Activated naive CD4-positive, alpha-beta T cell treated with anti-CD3 and anti-CD28 coated beads for 36 hours (primary cell): ENCODE measurements around the gene COQ5. TPM values are rescaled to one million over a fixed set of nuclear protein-coding genes. Genes with fewer than 3 reads are reported as not detected.
A peak's percentile ranks its signal among the peaks of the same experiment; 100 is the strongest.
"Not testable (repeated sequence)": the region's sequence is repeated elsewhere in the genome, so short reads cannot be mapped to it uniquely, and the experiment has no call there.

Source experiments
- CTCF ChIA-PET: fragments of 350-600 bp; sonication (Branson Sonifier 250); formaldehyde crosslinking; loops from one replicate; lab custom pipeline; 2021; ENCODE audit warnings: antibody characterized with exemption; lab: Charles Lee
- DNase-seq: peaks from one replicate; pipeline ENCODE4 v3.0.0-alpha.2; 2020
- H3K27ac Mint-ChIP-seq: one replicate; pipeline ENCODE4 v1.8.0; 2021; ENCODE audit warnings: mild to moderate bottlenecking, mixed read lengths
- H3K27me3 Mint-ChIP-seq: one replicate; pipeline ENCODE4 v1.8.0; 2021; ENCODE audit warnings: low read depth, mixed read lengths
- H3K36me3 Mint-ChIP-seq: one replicate; pipeline ENCODE4 v1.8.0; 2021; ENCODE audit warnings: low read depth, mixed read lengths
- H3K4me1 Mint-ChIP-seq: one replicate; pipeline ENCODE4 v1.8.0; 2021; ENCODE audit warnings: low read depth, mixed read lengths
- H3K4me3 Mint-ChIP-seq: one replicate; pipeline ENCODE4 v1.8.0; 2021; ENCODE audit warnings: mild to moderate bottlenecking, moderate library complexity, mixed read lengths
- H3K9me3 Mint-ChIP-seq: one replicate; pipeline ENCODE4 v1.8.0; 2021; ENCODE audit warnings: mixed read lengths
- intact Hi-C: fragments of 100-400 bp; cut with micrococcal nuclease; formaldehyde crosslinking; loops from one replicate; pipeline ENCODE4 v1.15.1; 2023
- total RNA-seq, 2 experiments: library from RNA; stranded (reverse); gene quantifications; one replicate each; pipeline ENCODE4 v1.2.3, GENCODE V29; 2021

Gene COQ5
- total RNA-seq, 2 experiments from 2014 or later: 29.5 TPM

GRCh38 chr12:120495186-120495730 is 33.7 kb downstream of the COQ5 start:
- H3K36me3 Mint-ChIP-seq: peaks cover 9% of the 10 kb centered on the region
- H3K27ac Mint-ChIP-seq: peak overlapping the region; percentile 2
- H3K9me3 Mint-ChIP-seq: no peaks in the 10 kb centered on the region
- peak; percentile 8 for DNase-seq
- intact Hi-C loops: no loop called here
- peak overlapping the region; percentile 84 for H3K4me3 Mint-ChIP-seq
- CTCF ChIA-PET: interaction anchor here (0.6 to 1.6 kb wide), 3 partner anchors 8 to 55 kb away, joined by 3 to 6 read pairs (median 3); no protein-coding TSS in a partner anchor
- H3K27me3 Mint-ChIP-seq: no peaks in the 10 kb centered on the region
- peaks cover 21% of the 10 kb centered on the region for H3K4me1 Mint-ChIP-seq

GRCh38 chr12:120490833-120491512 is 38.0 kb downstream of the COQ5 start:
- CTCF ChIA-PET: interaction anchor here (0.6 to 1.1 kb wide), 3 partner anchors 10 to 74 kb away, joined by 3 to 5 read pairs (median 3); no protein-coding TSS in a partner anchor
- no peaks in the 10 kb centered on the region for H3K36me3 Mint-ChIP-seq

GRCh38 chr12:120490325-120490724 is 38.6 kb downstream of the COQ5 start:
- intact Hi-C loops: no loop called here
- CTCF ChIA-PET: interaction anchor here (0.6 kb wide), 1 partner anchor 74 kb away, joined by 3 read pairs; no protein-coding TSS in a partner anchor
- Mint-ChIP-seq H3K36me3 (no peaks in the 10 kb centered on the region), H3K27ac (no peak overlapping the region), H3K4me1 (peaks cover 6% of the 10 kb centered on the region), H3K27me3 (no peaks in the 10 kb centered on the region), H3K4me3 (no peak overlapping the region), H3K9me3 (no peaks in the 10 kb centered on the region)
- no peak for DNase-seq

More at GRCh38 chr12:120490833-120491512, 38.0 kb downstream of the COQ5 start:
- intact Hi-C loops: no loop called here
- no peaks in the 10 kb centered on the region for H3K9me3 Mint-ChIP-seq
- DNase-seq: no peak
- H3K27me3 Mint-ChIP-seq: no peaks in the 10 kb centered on the region
- H3K4me3 Mint-ChIP-seq: no peak overlapping the region
- H3K4me1 Mint-ChIP-seq: peaks cover 6% of the 10 kb centered on the region
- no peak overlapping the region for H3K27ac Mint-ChIP-seq

- no peak for DNase-seq
- Mint-ChIP-seq H3K27ac (no peak overlapping the region), H3K36me3 (no peaks in the 10 kb centered on the region), H3K27me3 (no peaks in the 10 kb centered on the region), H3K4me1 (no peaks in the 10 kb centered on the region), H3K9me3 (no peaks in the 10 kb centered on the region), H3K4me3 (no peak overlapping the region)
- CTCF ChIA-PET: interaction anchor here (0.5 to 1.3 kb wide), 5 partner anchors 18 to 132 kb away, joined by 3 to 4 read pairs (median 3); no protein-coding TSS in a partner anchor
- intact Hi-C loops: no loop called here
Measured at GRCh38 chr12:120489018-120489417, 39.9 kb downstream of the COQ5 start.

GRCh38 chr12:120488057-120488640 is 40.8 kb downstream of the COQ5 start:
- CTCF ChIA-PET: interaction anchor here (0.5 to 1.3 kb wide), 4 partner anchors 9 to 35 kb away, joined by 3 to 4 read pairs (median 3); no protein-coding TSS in a partner anchor
- Mint-ChIP-seq H3K9me3 (no peaks in the 10 kb centered on the region), H3K4me1 (no peaks in the 10 kb centered on the region), H3K27ac (no peak overlapping the region), H3K27me3 (no peaks in the 10 kb centered on the region), H3K4me3 (no peak overlapping the region), H3K36me3 (no peaks in the 10 kb centered on the region)
- intact Hi-C loops: no loop called here
- no peak for DNase-seq

- H3K27ac Mint-ChIP-seq, H3K4me3 Mint-ChIP-seq, H3K4me1 Mint-ChIP-seq, intact Hi-C loops, H3K9me3 Mint-ChIP-seq, DNase-seq, H3K27me3 Mint-ChIP-seq, H3K36me3 Mint-ChIP-seq: not testable (repeated sequence)
- CTCF ChIA-PET: interaction anchor here (1.3 kb wide), 1 partner anchor 9 kb away, joined by 3 read pairs; no protein-coding TSS in a partner anchor
Measured at GRCh38 chr12:120487552-120487951, 41.4 kb downstream of the COQ5 start.

- H3K36me3 Mint-ChIP-seq: no peaks in the 10 kb centered on the region
- H3K27me3 Mint-ChIP-seq: no peaks in the 10 kb centered on the region
- H3K4me1 Mint-ChIP-seq: no peaks in the 10 kb centered on the region
- no peak overlapping the region for H3K4me3 Mint-ChIP-seq
- intact Hi-C loops: no loop called here
- H3K9me3 Mint-ChIP-seq: no peaks in the 10 kb centered on the region
- no peak for DNase-seq
- CTCF ChIA-PET: no interaction called here
- H3K27ac Mint-ChIP-seq: no peak overlapping the region
Measured at GRCh38 chr12:120485961-120486881, 42.7 kb downstream of the COQ5 start.

- Mint-ChIP-seq H3K27me3 (no peaks in the 10 kb centered on the region), H3K27ac (no peak overlapping the region), H3K4me1 (no peaks in the 10 kb centered on the region), H3K36me3 (no peaks in the 10 kb centered on the region), H3K4me3 (no peak overlapping the region), H3K9me3 (no peaks in the 10 kb centered on the region)
- intact Hi-C loops: no loop called here
- no peak for DNase-seq
- CTCF ChIA-PET: interaction anchor here (1.3 kb wide), 1 partner anchor 13 kb away, joined by 3 read pairs; no protein-coding TSS in a partner anchor
Measured at GRCh38 chr12:120483621-120484020, 45.3 kb downstream of the COQ5 start.

GRCh38 chr12:120481022-120481767 is 47.8 kb downstream of the COQ5 start:
- Mint-ChIP-seq H3K9me3 (no peaks in the 10 kb centered on the region), H3K4me3 (no peak overlapping the region), H3K36me3 (no peaks in the 10 kb centered on the region), H3K27ac (no peak overlapping the region), H3K4me1 (no peaks in the 10 kb centered on the region), H3K27me3 (no peaks in the 10 kb centered on the region)
- no peak for DNase-seq
- intact Hi-C loops: no loop called here
- CTCF ChIA-PET: interaction anchor here (0.5 kb wide), 1 partner anchor 10 kb away, joined by 3 read pairs; no protein-coding TSS in a partner anchor

- Mint-ChIP-seq H3K9me3 (no peaks in the 10 kb centered on the region), H3K36me3 (no peaks in the 10 kb centered on the region), H3K4me3 (no peak overlapping the region), H3K27ac (no peak overlapping the region), H3K4me1 (no peaks in the 10 kb centered on the region), H3K27me3 (no peaks in the 10 kb centered on the region)
- no peak for DNase-seq
- CTCF ChIA-PET: interaction anchor here (1.7 kb wide), 1 partner anchor 10 kb away, joined by 6 read pairs; the partner anchor contains the start of gene SRSF9
- intact Hi-C loops: no loop called here
Measured at GRCh38 chr12:120480211-120480610, 48.7 kb downstream of the COQ5 start.

- no peak overlapping the region for H3K27ac Mint-ChIP-seq
- no peaks in the 10 kb centered on the region for H3K9me3 Mint-ChIP-seq
- H3K4me3 Mint-ChIP-seq: no peak overlapping the region
- CTCF ChIA-PET: interaction anchor here (1.7 kb wide), 1 partner anchor 9 kb away, joined by 6 read pairs; the partner anchor contains the start of gene SRSF9
- intact Hi-C loops: no loop called here
- DNase-seq: no peak
- H3K4me1 Mint-ChIP-seq: no peaks in the 10 kb centered on the region
- H3K27me3 Mint-ChIP-seq: no peaks in the 10 kb centered on the region
- no peaks in the 10 kb centered on the region for H3K36me3 Mint-ChIP-seq
Measured at GRCh38 chr12:120479458-120479857, 49.5 kb downstream of the COQ5 start.
